ENCODE measurements around the gene OSGIN1.
"Not testable (repeated sequence)": the region's sequence is repeated elsewhere in the genome, so short reads cannot be mapped to it uniquely, and the experiment has no call there.

Gene OSGIN1

GRCh38 chr16:83933885-83934683 lies 19.0 kb upstream of the OSGIN1 start:
- Mint-ChIP-seq H3K4me3 (no peak overlapping the region), H3K9me3 (no peaks in the 10 kb centered on the region), H3K4me1 (ENCODE audit: low read depth) (no peaks in the 10 kb centered on the region)

DNA sequence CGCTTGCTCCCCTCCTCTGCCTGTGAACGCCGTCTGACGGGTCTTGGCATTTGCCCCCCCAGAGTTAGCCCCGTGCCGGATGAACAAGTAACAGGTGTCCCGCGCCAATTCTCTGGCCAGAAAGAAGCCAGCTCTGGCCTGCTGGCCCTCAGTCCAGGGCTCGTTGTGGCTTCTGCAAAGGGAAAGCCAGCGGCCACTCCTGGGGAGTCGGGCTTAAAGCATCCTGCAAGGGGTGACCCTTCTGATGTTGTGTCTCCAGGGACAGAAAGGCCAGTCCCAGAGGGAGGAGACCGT lies 18.4 kb upstream of the OSGIN1 start:
- Mint-ChIP-seq H3K27ac (no peak overlapping the region), H3K4me1 (ENCODE audit: low read depth) (peaks cover 5% of the 10 kb centered on the region)

More at GRCh38 chr16:83933885-83934683, 19.0 kb upstream of the OSGIN1 start:
- Mint-ChIP-seq H3K27me3 (ENCODE audit: low read depth) (no peaks in the 10 kb centered on the region), H3K36me3 (ENCODE audit: low read depth) (no peaks in the 10 kb centered on the region), H3K27ac (no peak overlapping the region)

GRCh38 chr16:83935005-83935857 lies 17.8 kb upstream of the OSGIN1 start:
- Mint-ChIP-seq H3K4me1 (ENCODE audit: low read depth) (peaks cover 6% of the 10 kb centered on the region), H3K27me3 (ENCODE audit: low read depth) (no peaks in the 10 kb centered on the region), H3K4me3 (no peak overlapping the region), H3K9me3 (no peaks in the 10 kb centered on the region), H3K27ac (no peak overlapping the region), H3K36me3 (ENCODE audit: low read depth) (no peaks in the 10 kb centered on the region)

More for the DNA sequence above, 18.4 kb upstream of the OSGIN1 start:
- H3K27me3 Mint-ChIP-seq (ENCODE audit: low read depth): no peaks in the 10 kb centered on the region
- H3K36me3 Mint-ChIP-seq (ENCODE audit: low read depth): no peaks in the 10 kb centered on the region
- no peak overlapping the region for H3K4me3 Mint-ChIP-seq
- H3K9me3 Mint-ChIP-seq: no peaks in the 10 kb centered on the region

DNA sequence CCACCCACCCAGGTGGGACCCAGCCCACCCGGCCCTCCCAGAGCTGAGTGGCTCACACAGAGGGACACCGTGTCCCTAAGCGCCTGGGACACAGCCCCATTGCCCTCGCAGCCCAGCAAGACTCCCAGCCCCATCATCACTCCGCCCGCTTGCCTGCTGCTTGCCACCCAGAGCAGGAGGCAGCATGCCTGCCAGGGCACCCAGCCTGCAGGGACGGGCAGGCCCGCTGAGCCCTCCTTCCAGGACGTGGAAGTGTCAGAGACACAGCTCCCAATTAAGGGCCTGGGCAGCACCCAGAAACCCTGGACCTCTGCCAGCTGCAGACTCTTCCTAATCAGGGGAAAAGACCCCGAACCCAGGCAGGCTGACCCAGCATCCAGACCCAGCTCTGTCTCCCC lies 17.2 kb upstream of the OSGIN1 start:
- H3K27me3 Mint-ChIP-seq (ENCODE audit: low read depth): no peaks in the 10 kb centered on the region
- H3K4me1 Mint-ChIP-seq (ENCODE audit: low read depth): peaks cover 6% of the 10 kb centered on the region
- H3K4me3 Mint-ChIP-seq: no peak overlapping the region
- H3K9me3 Mint-ChIP-seq: no peaks in the 10 kb centered on the region
- no peak overlapping the region for H3K27ac Mint-ChIP-seq
- no peaks in the 10 kb centered on the region for H3K36me3 Mint-ChIP-seq (ENCODE audit: low read depth)

- peaks cover 6% of the 10 kb centered on the region for H3K4me1 Mint-ChIP-seq (ENCODE audit: low read depth)
- H3K27me3 Mint-ChIP-seq (ENCODE audit: low read depth): no peaks in the 10 kb centered on the region
- no peaks in the 10 kb centered on the region for H3K36me3 Mint-ChIP-seq (ENCODE audit: low read depth)
- H3K27ac Mint-ChIP-seq: no peak overlapping the region
- H3K9me3 Mint-ChIP-seq: no peaks in the 10 kb centered on the region
- H3K4me3 Mint-ChIP-seq: no peak overlapping the region
Observed at GRCh38 chr16:83936581-83937165, 16.4 kb upstream of the OSGIN1 start.

GRCh38 chr16:83937267-83937666 lies 15.8 kb upstream of the OSGIN1 start:
- Mint-ChIP-seq H3K27me3 (ENCODE audit: low read depth) (no peaks in the 10 kb centered on the region), H3K4me3 (no peak overlapping the region), H3K27ac (no peak overlapping the region), H3K36me3 (ENCODE audit: low read depth) (no peaks in the 10 kb centered on the region), H3K4me1 (ENCODE audit: low read depth) (peaks cover 6% of the 10 kb centered on the region), H3K9me3 (no peaks in the 10 kb centered on the region)

DNA sequence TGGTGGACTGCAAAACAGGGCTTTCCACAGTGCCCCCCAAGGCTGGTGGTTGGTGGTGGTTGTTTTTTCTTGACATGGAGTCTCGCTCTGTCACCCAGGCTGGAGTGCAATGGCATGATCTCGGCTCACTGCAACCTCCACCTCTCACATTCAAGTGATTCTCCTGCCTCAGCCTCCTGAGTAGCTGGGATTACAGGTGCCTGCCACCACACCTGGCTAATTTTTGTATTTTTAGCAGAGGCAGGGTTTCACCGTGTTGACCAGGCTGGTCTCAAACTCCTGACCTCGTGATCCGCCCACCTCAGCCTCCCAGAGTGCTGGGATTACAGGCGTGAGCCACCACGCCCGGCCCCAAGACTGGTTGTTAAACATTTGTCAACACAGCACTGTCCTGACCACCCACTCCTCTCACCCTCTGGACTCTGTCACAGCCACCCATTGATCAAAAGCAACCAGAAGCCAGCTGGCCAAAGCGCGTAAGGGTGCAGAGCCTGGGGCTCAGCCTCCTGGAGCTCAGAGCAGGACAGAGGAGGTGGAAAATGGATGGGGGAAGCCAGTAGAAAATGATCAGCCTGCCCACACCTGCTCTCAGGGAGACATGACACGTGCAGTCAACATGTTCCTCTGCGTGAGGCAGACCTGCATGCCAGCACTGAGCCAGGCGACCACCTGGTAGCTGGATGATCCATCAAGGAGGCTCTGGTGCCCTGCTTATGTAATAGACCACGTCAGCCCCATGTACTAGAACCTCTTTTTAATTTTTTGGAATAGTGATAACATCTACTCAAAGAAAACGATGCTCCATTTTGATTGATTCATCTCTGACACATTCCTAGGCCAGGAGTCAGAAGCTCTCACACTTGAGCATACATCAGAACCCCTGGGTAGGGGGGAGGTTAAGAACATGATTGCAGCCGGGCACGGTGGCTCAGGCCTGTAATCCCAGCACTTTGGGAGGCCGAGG lies 14.8 kb upstream of the OSGIN1 start:
- Mint-ChIP-seq H3K9me3 (no peaks in the 10 kb centered on the region), H3K4me3 (no peak overlapping the region), H3K27me3 (ENCODE audit: low read depth) (no peaks in the 10 kb centered on the region), H3K36me3 (ENCODE audit: low read depth) (no peaks in the 10 kb centered on the region), H3K4me1 (ENCODE audit: low read depth) (peaks cover 6% of the 10 kb centered on the region), H3K27ac (no peak overlapping the region)

- Mint-ChIP-seq H3K4me3 (no peak overlapping the region), H3K27me3 (ENCODE audit: low read depth) (no peaks in the 10 kb centered on the region), H3K9me3 (no peaks in the 10 kb centered on the region), H3K4me1 (ENCODE audit: low read depth) (peaks cover 6% of the 10 kb centered on the region), H3K27ac (peak overlapping the region; percentile 52), H3K36me3 (ENCODE audit: low read depth) (no peaks in the 10 kb centered on the region)
Observed at GRCh38 chr16:83939266-83939855, 13.7 kb upstream of the OSGIN1 start.

DNA sequence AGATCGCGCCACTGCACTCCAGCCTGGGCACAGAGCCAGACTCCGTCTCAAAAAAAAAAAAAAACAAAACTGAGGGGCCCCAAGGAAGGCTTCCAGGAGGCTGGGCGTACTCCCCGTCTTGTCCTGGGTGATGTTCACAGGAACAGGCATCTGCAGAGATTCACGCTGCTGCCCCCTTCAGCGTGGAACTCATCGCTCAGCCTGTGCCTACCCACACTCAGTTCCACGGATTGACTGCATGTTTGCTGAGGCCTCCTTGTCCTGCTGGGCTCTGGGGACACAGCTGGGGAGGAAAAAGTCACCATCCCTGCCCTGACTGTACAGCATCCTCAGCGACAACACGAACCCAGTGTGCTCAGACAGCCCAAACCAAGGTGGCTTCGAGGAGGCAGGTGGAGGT lies 12.9 kb upstream of the OSGIN1 start:
- Mint-ChIP-seq H3K4me1 (ENCODE audit: low read depth) (peaks cover 6% of the 10 kb centered on the region), H3K4me3 (no peak overlapping the region), H3K27me3 (ENCODE audit: low read depth) (no peaks in the 10 kb centered on the region), H3K36me3 (ENCODE audit: low read depth) (no peaks in the 10 kb centered on the region), H3K9me3 (no peaks in the 10 kb centered on the region), H3K27ac (no peak overlapping the region)

DNA sequence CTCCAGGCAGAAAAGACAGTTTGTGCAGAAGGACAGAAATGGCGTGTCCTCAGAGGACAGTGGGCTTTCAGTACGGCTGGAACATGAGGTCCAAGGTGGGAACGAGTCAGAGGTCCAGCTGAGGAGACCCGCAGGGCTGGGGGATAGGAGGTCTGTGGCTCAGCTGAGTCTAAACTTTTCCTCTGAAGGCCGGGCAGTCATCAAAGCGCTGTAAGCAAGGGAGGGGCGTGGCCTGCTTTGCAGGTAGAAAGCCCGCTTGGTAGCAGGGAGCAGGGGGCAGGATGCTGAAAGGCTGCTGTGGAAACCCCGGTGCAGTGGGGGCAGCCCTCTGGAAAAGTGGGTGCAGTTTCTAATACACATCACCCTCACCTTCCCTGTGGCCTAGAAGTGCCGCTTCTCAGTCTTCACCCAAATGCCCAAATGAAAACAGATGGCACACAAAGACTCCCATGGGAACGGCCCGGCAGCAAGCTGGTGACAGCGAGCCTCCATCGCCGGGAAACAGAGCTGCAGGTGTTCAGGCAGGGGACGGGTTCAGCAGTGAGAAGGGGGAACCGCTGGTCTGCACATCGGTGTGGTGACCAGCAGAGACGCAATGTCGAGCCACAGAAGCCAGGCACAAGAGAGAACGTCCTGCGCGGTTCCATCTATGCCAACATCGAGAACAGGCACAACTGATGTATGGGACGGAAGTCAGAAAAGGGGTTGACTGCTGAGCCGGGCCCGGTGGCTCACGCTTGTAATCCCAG lies 12.2 kb upstream of the OSGIN1 start:
- no peak overlapping the region for H3K27ac Mint-ChIP-seq
- no peaks in the 10 kb centered on the region for H3K9me3 Mint-ChIP-seq

DNA sequence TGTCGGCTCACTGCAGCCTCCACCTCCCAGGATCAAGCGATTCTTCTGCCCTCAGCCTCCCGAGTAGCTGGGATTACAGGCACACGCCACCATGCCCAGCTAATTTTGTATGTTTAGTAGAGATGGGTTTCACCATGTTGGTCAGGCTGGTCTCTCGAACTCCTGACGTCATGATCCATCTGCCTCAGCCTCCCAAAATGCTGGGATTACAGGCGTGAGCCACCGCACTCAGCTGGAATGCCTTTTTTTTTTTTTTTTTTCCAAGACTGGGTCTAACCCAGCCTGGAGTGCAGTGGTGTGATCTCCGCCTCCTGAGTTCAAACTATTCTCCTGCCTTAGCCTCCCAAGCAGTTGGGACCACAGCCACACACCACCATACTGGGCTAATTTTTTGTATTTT lies 11.5 kb upstream of the OSGIN1 start:
- not testable (repeated sequence) for H3K27ac Mint-ChIP-seq; H3K4me3 Mint-ChIP-seq; H3K36me3 Mint-ChIP-seq (ENCODE audit: low read depth); H3K27me3 Mint-ChIP-seq (ENCODE audit: low read depth); H3K9me3 Mint-ChIP-seq; H3K4me1 Mint-ChIP-seq (ENCODE audit: low read depth)

More for the DNA sequence above, 12.2 kb upstream of the OSGIN1 start:
- H3K4me1 Mint-ChIP-seq (ENCODE audit: low read depth): peaks cover 6% of the 10 kb centered on the region
- H3K36me3 Mint-ChIP-seq (ENCODE audit: low read depth): no peaks in the 10 kb centered on the region
- no peaks in the 10 kb centered on the region for H3K27me3 Mint-ChIP-seq (ENCODE audit: low read depth)
- H3K4me3 Mint-ChIP-seq: no peak overlapping the region

DNA sequence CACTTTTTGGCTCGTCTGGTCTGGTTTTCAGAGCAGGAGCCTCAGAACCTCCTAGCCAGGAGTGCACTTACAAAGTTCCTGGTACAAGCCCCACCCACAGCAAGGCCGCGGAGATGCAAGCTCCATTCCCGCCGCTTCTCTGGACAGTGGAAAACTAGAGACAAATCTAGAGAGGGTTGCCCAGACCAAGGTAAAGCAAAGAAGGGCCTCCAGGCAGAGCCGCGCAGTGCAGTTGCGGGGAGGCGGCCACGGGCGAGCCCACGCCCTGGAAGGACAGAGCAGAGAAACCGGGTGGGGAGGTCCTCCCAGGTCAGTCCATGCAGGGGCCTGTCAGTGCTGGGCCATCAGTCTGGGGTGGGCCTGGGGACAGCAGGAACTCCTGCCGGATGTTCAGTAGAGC lies 11.0 kb upstream of the OSGIN1 start:
- H3K9me3 Mint-ChIP-seq: no peaks in the 10 kb centered on the region
- no peaks in the 10 kb centered on the region for H3K27me3 Mint-ChIP-seq (ENCODE audit: low read depth)
- no peaks in the 10 kb centered on the region for H3K36me3 Mint-ChIP-seq (ENCODE audit: low read depth)

GRCh38 chr16:83942815-83943515 lies 10.1 kb upstream of the OSGIN1 start:
- Mint-ChIP-seq H3K27me3 (ENCODE audit: low read depth) (no peaks in the 10 kb centered on the region), H3K36me3 (ENCODE audit: low read depth) (no peaks in the 10 kb centered on the region), H3K4me1 (ENCODE audit: low read depth) (peaks cover 6% of the 10 kb centered on the region), H3K9me3 (no peaks in the 10 kb centered on the region), H3K27ac (no peak overlapping the region), H3K4me3 (no peak overlapping the region)

More for the DNA sequence above, 11.0 kb upstream of the OSGIN1 start:
- no peak overlapping the region for H3K27ac Mint-ChIP-seq
- no peak overlapping the region for H3K4me3 Mint-ChIP-seq
- peaks cover 6% of the 10 kb centered on the region for H3K4me1 Mint-ChIP-seq (ENCODE audit: low read depth)

Data from T-helper 1 cell treated with Interleukin-12 subunit alpha and Interleukin-12 subunit beta and Interleukin-4 antibody, amounts not matched to agents 30 μg/mL and 1 μg/mL, for 36 hours (primary cell).